GM19438 (cell line): ENCODE data around the gene PPP1R2C.

Source experiments
- ATAC-seq: cut with Tn5 transposase; IDR thresholded peaks from one replicate; pipeline ENCODE4 v1.9.1; 2021; ENCODE audit warnings: low read depth; ENCODE audit not compliant: unreplicated experiment

The PPP1R2C gene

GRCh38 chrX:42751573-42751972, 26.4 kb downstream of the PPP1R2C start:
- ATAC-seq = no peak

- no peak for ATAC-seq
Observed at GRCh38 chrX:42748067-42748850, 29.7 kb downstream of the PPP1R2C start.

- ATAC-seq = no peak
Observed at GRCh38 chrX:42746606-42747005, 31.4 kb downstream of the PPP1R2C start.

- no peak for ATAC-seq
Observed at GRCh38 chrX:42740456-42740855, 37.5 kb downstream of the PPP1R2C start.

GRCh38 chrX:42739741-42740140, 38.2 kb downstream of the PPP1R2C start:
- no peak for ATAC-seq

GRCh38 chrX:42739258-42739657, 38.7 kb downstream of the PPP1R2C start:
- no peak for ATAC-seq

- no peak for ATAC-seq
Observed at GRCh38 chrX:42738552-42738951, 39.4 kb downstream of the PPP1R2C start.

GRCh38 chrX:42735250-42735649, 42.7 kb downstream of the PPP1R2C start:
- ATAC-seq = no peak

- no peak for ATAC-seq
Observed at GRCh38 chrX:42732506-42732905, 45.5 kb downstream of the PPP1R2C start.
